ENCODE measurements around the gene TMEM170B. TPM values are rescaled to one million over a fixed set of nuclear protein-coding genes. Genes with fewer than 3 reads are reported as not detected.

The TMEM170B gene
- total and polyA plus RNA-seq, 2 donors (not counting 1 experiment from before 2014, with no cell fraction given) = 1.5 to 4.5 TPM

- H3K27me3 ChIP-seq (ENCODE audit: control insufficient read depth, insufficient read depth, low read length) = no peaks in the 10 kb centered on the region
- H3K36me3 ChIP-seq (ENCODE audit: control insufficient read depth, insufficient read depth, low read length) = no peaks in the 10 kb centered on the region
- no peak overlapping the region for H3K9ac ChIP-seq (ENCODE audit: insufficient read depth, low read length)
- no peaks in the 10 kb centered on the region for H3K4me1 ChIP-seq (ENCODE audit: control insufficient read depth, extremely low read depth, insufficient read depth, low read length)
- H3K27ac ChIP-seq (ENCODE audit: insufficient read depth, low read length) = no peak overlapping the region
- H2AFZ ChIP-seq (ENCODE audit: low read length) = no peak overlapping the region
- H4K20me1 ChIP-seq (ENCODE audit: control insufficient read depth, extremely low read depth, insufficient read depth, low read length) = no peaks in the 10 kb centered on the region
- H3K79me2 ChIP-seq (ENCODE audit: control insufficient read depth, insufficient read depth, low read length) = no peaks in the 10 kb centered on the region
- no peak for DNase-seq (ENCODE audit: low read depth in 2 of 2)
- H3K4me2 ChIP-seq (ENCODE audit: extremely low read depth, insufficient read depth, low read length) = no peak overlapping the region
- no peak overlapping the region for H3K4me3 ChIP-seq (replicated peaks in 1 of 4; ENCODE audit: control extremely low read depth in 1 of 4, insufficient read depth in 1 of 4, low read depth in 3 of 4, low read length in 4 of 4)
- TF ChIP-seq EZH2 (IDR thresholded peaks at IDR 0.05; ENCODE audit: low read length, missing control alignments) (no peak), CTCF (conservative IDR thresholded peaks at IDR 0.05 in 1 of 2, IDR thresholded peaks at IDR 0.05 in 1 of 2; ENCODE audit: low read depth in 1 of 2, low read length in 2 of 2) (no peak)
- no peaks in the 10 kb centered on the region for H3K9me3 ChIP-seq (ENCODE audit: control insufficient read depth, insufficient read depth, low read depth, low read length)
These were observed 59.2 kb downstream of the TMEM170B start for GRCh38 chr6:11596640-11597237.

GRCh38 chr6:11598687-11599086 lies 61.1 kb downstream of the TMEM170B start:
- H3K27me3 ChIP-seq (ENCODE audit: control insufficient read depth, insufficient read depth, low read length) = no peaks in the 10 kb centered on the region
- no peak overlapping the region for H3K4me3 ChIP-seq (replicated peaks in 1 of 4; ENCODE audit: control extremely low read depth in 1 of 4, insufficient read depth in 1 of 4, low read depth in 3 of 4, low read length in 4 of 4)
- DNase-seq (ENCODE audit: low read depth in 2 of 2) = no peak
- no peaks in the 10 kb centered on the region for H4K20me1 ChIP-seq (ENCODE audit: control insufficient read depth, extremely low read depth, insufficient read depth, low read length)
- H3K4me1 ChIP-seq (ENCODE audit: control insufficient read depth, extremely low read depth, insufficient read depth, low read length) = no peaks in the 10 kb centered on the region
- H3K36me3 ChIP-seq (ENCODE audit: control insufficient read depth, insufficient read depth, low read length) = no peaks in the 10 kb centered on the region
- H2AFZ ChIP-seq (ENCODE audit: low read length) = no peak overlapping the region
- no peak for TF ChIP-seq EZH2 (IDR thresholded peaks at IDR 0.05; ENCODE audit: low read length, missing control alignments)
- no peak for TF ChIP-seq CTCF (conservative IDR thresholded peaks at IDR 0.05 in 1 of 2, IDR thresholded peaks at IDR 0.05 in 1 of 2; ENCODE audit: low read depth in 1 of 2, low read length in 2 of 2)
- no peak overlapping the region for H3K27ac ChIP-seq (ENCODE audit: insufficient read depth, low read length)
- H3K79me2 ChIP-seq (ENCODE audit: control insufficient read depth, insufficient read depth, low read length) = no peaks in the 10 kb centered on the region
- H3K9ac ChIP-seq (ENCODE audit: insufficient read depth, low read length) = no peak overlapping the region
- no peaks in the 10 kb centered on the region for H3K9me3 ChIP-seq (ENCODE audit: control insufficient read depth, insufficient read depth, low read depth, low read length)
- no peak overlapping the region for H3K4me2 ChIP-seq (ENCODE audit: extremely low read depth, insufficient read depth, low read length)

GRCh38 chr6:11600251-11600650 lies 62.7 kb downstream of the TMEM170B start:
- H3K4me3 ChIP-seq (replicated peaks in 1 of 4; ENCODE audit: control extremely low read depth in 1 of 4, insufficient read depth in 1 of 4, low read depth in 3 of 4, low read length in 4 of 4) = no peak overlapping the region
- DNase-seq (ENCODE audit: low read depth in 2 of 2) = no peak
- no peaks in the 10 kb centered on the region for H3K4me1 ChIP-seq (ENCODE audit: control insufficient read depth, extremely low read depth, insufficient read depth, low read length)
- no peak overlapping the region for H2AFZ ChIP-seq (ENCODE audit: low read length)
- TF ChIP-seq CTCF (conservative IDR thresholded peaks at IDR 0.05 in 1 of 2, IDR thresholded peaks at IDR 0.05 in 1 of 2; ENCODE audit: low read depth in 1 of 2, low read length in 2 of 2) = no peak
- no peak for TF ChIP-seq EZH2 (IDR thresholded peaks at IDR 0.05; ENCODE audit: low read length, missing control alignments)
- no peak overlapping the region for H3K4me2 ChIP-seq (ENCODE audit: extremely low read depth, insufficient read depth, low read length)
- H3K9me3 ChIP-seq (ENCODE audit: control insufficient read depth, insufficient read depth, low read depth, low read length) = no peaks in the 10 kb centered on the region
- no peaks in the 10 kb centered on the region for H4K20me1 ChIP-seq (ENCODE audit: control insufficient read depth, extremely low read depth, insufficient read depth, low read length)
- H3K36me3 ChIP-seq (ENCODE audit: control insufficient read depth, insufficient read depth, low read length) = no peaks in the 10 kb centered on the region
- H3K79me2 ChIP-seq (ENCODE audit: control insufficient read depth, insufficient read depth, low read length) = no peaks in the 10 kb centered on the region
- H3K27me3 ChIP-seq (ENCODE audit: control insufficient read depth, insufficient read depth, low read length) = no peaks in the 10 kb centered on the region
- no peak overlapping the region for H3K9ac ChIP-seq (ENCODE audit: insufficient read depth, low read length)
- no peak overlapping the region for H3K27ac ChIP-seq (ENCODE audit: insufficient read depth, low read length)
